Endothelial cell of umbilical vein (primary cell): ENCODE data around the gene LCLAT1. TPM values are rescaled to one million over a fixed set of nuclear protein-coding genes. Genes with fewer than 3 reads are reported as not detected.

ENCODE experiments used
- BruUV-seq: library from RNA; stranded (reverse); fragments of 400-500 nt; replicated peaks from 2 replicates; lab custom pipeline; 2021; lab: Mats Ljungman, UMichigan
- CTCF ChIA-PET: fragments of 300-600, 350-600 bp; sonication (Branson Sonifier 250); formaldehyde crosslinking; loops from one replicate; lab custom pipeline; 2021; ENCODE audit warnings: antibody characterized with exemption, inconsistent platforms; lab: Charles Lee
- POLR2A ChIA-PET: fragments of 300-600, 350-600 bp; sonication (Branson Sonifier 250); formaldehyde crosslinking; loops from one replicate; lab custom pipeline; 2021; ENCODE audit warnings: antibody characterized with exemption, inconsistent platforms; lab: Charles Lee
- DNase-seq: peaks from one replicate; pipeline ENCODE4 v3.0.0-alpha.2; 2011; ENCODE audit warnings: low read depth, low spot score
- FAIRE-seq: peaks from 2 replicates; lab custom pipeline; 2011; peaks lifted over from hg19 to GRCh38; lab: Jason Lieb, UNC
- H2AFZ ChIP-seq: 2 replicates; pipeline ENCODE4 v1.6.0; 2012; ENCODE audit warnings: low read depth, low read length, control low read depth, inconsistent platforms
- H3K27ac ChIP-seq: 2 replicates; pipeline ENCODE4 v1.5.1; 2011; ENCODE audit warnings: low read depth, mild to moderate bottlenecking, control low read depth, low read length, moderate library complexity; ENCODE audit not compliant: insufficient read depth
- H3K27me3 ChIP-seq, 2 experiments: 2 replicates each; pipeline versions ENCODE4 v1.6.0 to v1.6.1; 2011; ENCODE audit warnings: low read length in 2 of 2, mixed read lengths in 1 of 2; ENCODE audit not compliant: control insufficient read depth in 2 of 2, insufficient read depth in 2 of 2
- H3K36me3 ChIP-seq, 2 experiments: 2 replicates in 1 of 2; 3 replicates in 1 of 2; pipeline ENCODE4 v1.5.1; 2011; ENCODE audit warnings: low read length in 2 of 2, mild to moderate bottlenecking in 1 of 2, moderate library complexity in 1 of 2; ENCODE audit not compliant: control insufficient read depth in 2 of 2, insufficient read depth in 2 of 2; ENCODE audit errors: extremely low read depth in 1 of 2
- H3K4me1 ChIP-seq: 3 replicates; pipeline ENCODE4 v1.5.1; 2011; ENCODE audit warnings: mild to moderate bottlenecking, low read length; ENCODE audit not compliant: control insufficient read depth, insufficient read depth; ENCODE audit errors: extremely low read depth
- H3K4me2 ChIP-seq: 2 replicates; pipeline ENCODE4 v1.6.1; 2011; ENCODE audit warnings: low read length, control low read depth, mixed read lengths; ENCODE audit not compliant: insufficient read depth
- H3K4me3 ChIP-seq, 3 experiments: fragments of 200-600 bp in 1 of 3; sonication (generic), shearing (Covaris generic) in 1 of 3; replicated peaks in 1 of 3; 2 replicates each; pipeline ENCODE4 v1.5.1; 2011 to 2016; ENCODE audit warnings: control low read depth in 3 of 3, low read length in 3 of 3, mild to moderate bottlenecking in 2 of 3, inconsistent platforms in 1 of 3, low read depth in 1 of 3, moderate library complexity in 1 of 3; ENCODE audit not compliant: insufficient read depth in 1 of 3
- H3K79me2 ChIP-seq: 2 replicates; pipeline ENCODE4 v1.6.0; 2012; ENCODE audit warnings: low read length, inconsistent platforms; ENCODE audit not compliant: control insufficient read depth, insufficient read depth
- H3K9ac ChIP-seq: replicated peaks from 2 replicates; pipeline ENCODE3; 2011; ENCODE audit warnings: low read length, control low read depth; ENCODE audit not compliant: insufficient read depth; ENCODE audit errors: extremely low read depth
- H3K9me1 ChIP-seq: replicated peaks from 3 replicates; pipeline ENCODE4 v1.6.0; 2011; ENCODE audit warnings: mild to moderate bottlenecking, low read length; ENCODE audit not compliant: control insufficient read depth, insufficient read depth; ENCODE audit errors: extremely low read depth
- H3K9me3 ChIP-seq: replicated peaks from 2 replicates; pipeline ENCODE4 v1.5.1; 2012; ENCODE audit warnings: low read length, inconsistent platforms; ENCODE audit not compliant: control insufficient read depth, insufficient read depth
- H4K20me1 ChIP-seq: replicated peaks from 2 replicates; pipeline ENCODE3; 2011; ENCODE audit warnings: mild to moderate bottlenecking, low read length; ENCODE audit not compliant: control insufficient read depth, insufficient read depth; ENCODE audit errors: extremely low read depth
- EZH2 ChIP-seq: IDR thresholded peaks from 2 replicates; pipeline ENCODE4 v1.6.1; 2012; ENCODE audit warnings: borderline replicate concordance, low read depth, mild to moderate bottlenecking, moderate library complexity, low read length, inconsistent platforms; ENCODE audit not compliant: severe bottlenecking
- FOS ChIP-seq: IDR thresholded peaks from 2 replicates; pipeline ENCODE4 v1.6.1; 2011; ENCODE audit warnings: mild to moderate bottlenecking, low read length, moderate library complexity, borderline replicate concordance; ENCODE audit not compliant: insufficient read depth
- GATA2 ChIP-seq: IDR thresholded peaks from 2 replicates; pipeline ENCODE4 v1.7.0; 2011; ENCODE audit warnings: low read depth, mild to moderate bottlenecking, moderate library complexity, mixed read lengths, low read length; ENCODE audit not compliant: insufficient read length, insufficient read depth
- JUN ChIP-seq: IDR thresholded peaks from 2 replicates; pipeline ENCODE4 v1.6.1; 2011; ENCODE audit warnings: borderline replicate concordance, low read depth; ENCODE audit not compliant: insufficient read length, insufficient read depth
- MYC ChIP-seq: IDR thresholded peaks from one replicate; pipeline ENCODE4 v1.6.1; 2011; ENCODE audit warnings: mild to moderate bottlenecking, low read depth, low read length
- POLR2A ChIP-seq: IDR thresholded peaks from 2 replicates; pipeline ENCODE4 v1.6.1; 2012; ENCODE audit warnings: low read depth, mild to moderate bottlenecking, control low read depth, low read length
- POLR2AphosphoS5 ChIP-seq: IDR thresholded peaks from 2 replicates; pipeline ENCODE4 v1.6.1; 2012; ENCODE audit warnings: low read depth, mild to moderate bottlenecking, control low read depth, low read length, moderate library complexity; ENCODE audit not compliant: insufficient read depth
- dilution Hi-C: fragments of 300-500 bp; cut with MboI; formaldehyde crosslinking; loops from one replicate; pipeline ENCODE4 v1.15.0; 2019; ENCODE audit warnings: low sequenced_read_pairs; ENCODE audit not compliant: extremely low pct_ligation_motif_present
- intact Hi-C: fragments of 100-400 bp; cut with micrococcal nuclease; formaldehyde crosslinking; loops from one replicate; pipeline ENCODE4 v1.10.0; 2022
- polyA plus RNA-seq, 4 experiments: library from polyadenylated mRNA; depleted of rRNA in 3 of 4; stranded (reverse) in 3 of 4; unstranded in 1 of 4; fragments of >200 nt; gene quantifications; 2 replicates each; pipeline versions ENCODE4 v1.2.1 to v1.2.3, GENCODE V29; 2011 to 2012; ENCODE audit warnings: missing spikeins in 1 of 4
- total RNA-seq: library from RNA; stranded (reverse); gene quantifications from 2 replicates; pipeline ENCODE4 v1.2.3, GENCODE V29; 2021
- TF ChIP-seq, protein P1 (sequence below), 2 donors: IDR thresholded peaks; 1 replicate in 1 of 2; 2 replicates in 1 of 2; pipeline ENCODE4 v1.5.1; 2011; ENCODE audit warnings: low read length in 2 of 2, mild to moderate bottlenecking in 2 of 2, moderate library complexity in 2 of 2, control low read depth in 1 of 2, inconsistent platforms in 1 of 2, low read depth in 1 of 2; ENCODE audit not compliant: insufficient read depth in 1 of 2; ENCODE audit errors: extremely low read depth in 1 of 2
- TF ChIP-seq, protein P2 (sequence below): IDR thresholded peaks from 2 replicates; pipeline ENCODE4 v1.6.1; 2011; ENCODE audit not compliant: insufficient read depth, insufficient read length

LCLAT1 gene
- total and polyA plus RNA-seq, 2 donors (not counting 3 experiments of a cell fraction or from before 2014, with no cell fraction given), result 6.1 to 20.8 TPM

DNA sequence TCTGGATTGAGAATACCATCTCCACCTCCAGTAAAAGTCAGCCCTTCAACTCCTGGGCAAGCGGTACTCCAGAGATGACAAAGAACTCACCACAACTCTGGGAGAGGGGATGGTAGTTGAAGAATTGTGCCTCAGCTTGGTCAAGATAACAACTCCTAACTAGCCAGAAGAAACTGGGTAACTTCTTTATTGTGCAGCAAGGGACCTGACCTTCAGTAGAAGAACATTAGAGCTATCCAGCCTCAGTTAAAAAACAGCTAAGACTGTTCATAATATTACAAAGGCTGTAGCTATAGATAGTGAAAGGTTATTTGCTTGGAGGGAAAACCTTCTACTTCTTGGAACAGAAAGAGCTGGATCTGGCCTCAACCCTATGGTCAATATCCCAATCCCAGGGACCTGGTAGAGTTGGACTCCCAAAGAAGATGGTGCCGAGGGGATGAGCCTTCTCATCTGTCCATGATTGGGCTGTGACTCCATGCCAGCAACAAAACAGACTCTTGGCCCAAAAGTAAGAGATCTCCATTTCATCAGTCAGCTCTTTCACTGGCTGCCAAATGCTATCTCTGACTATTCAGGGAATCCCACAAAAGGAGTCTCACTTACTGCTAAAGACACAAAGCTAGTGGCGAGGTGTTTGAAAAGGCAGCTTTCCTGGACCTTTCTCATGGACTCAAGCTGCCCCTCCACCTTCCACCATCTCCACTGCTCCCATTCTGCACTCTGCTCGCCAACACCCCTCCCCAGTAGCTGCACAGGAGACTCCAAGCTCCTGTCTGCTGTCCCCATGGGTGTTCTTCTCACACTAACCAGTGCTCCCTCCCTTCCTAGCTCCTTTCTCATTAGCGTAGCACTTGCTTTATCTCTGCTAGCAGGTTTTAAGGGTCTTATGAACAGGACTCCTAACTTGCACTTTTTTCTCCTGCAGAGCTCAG, 214.4 kb downstream of the LCLAT1 start:
- no peaks in the 10 kb centered on the region for H4K20me1 ChIP-seq
- no peaks in the 10 kb centered on the region for H3K36me3 ChIP-seq
- dilution Hi-C loops, result no loop called here
- H3K79me2 ChIP-seq, result no peaks in the 10 kb centered on the region
- BruUV-seq, result no TSS peak
- H3K9me1 ChIP-seq, result no peaks in the 10 kb centered on the region
- CTCF ChIA-PET, result interaction anchor here (1.2 to 2.2 kb wide), 4 partner anchors 8 to 400 kb away, joined by 3 to 7 read pairs (median 3); no protein-coding TSS in a partner anchor
- H3K27ac ChIP-seq, result no peak overlapping the region
- TF ChIP-seq POLR2A, result no peak
- POLR2A ChIA-PET, result no interaction called here
- intact Hi-C loops, result no loop called here
- H3K4me2 ChIP-seq, result no peak overlapping the region
- no peaks in the 10 kb centered on the region for H3K27me3 ChIP-seq
- no peak for FAIRE-seq
- DNase-seq, result no peak
- H3K4me1 ChIP-seq, result no peaks in the 10 kb centered on the region
- no peak overlapping the region for H3K9ac ChIP-seq
- H3K9me3 ChIP-seq, result no peaks in the 10 kb centered on the region
- no peak overlapping the region for H2AFZ ChIP-seq
- no peak overlapping the region for H3K4me3 ChIP-seq

DNA sequence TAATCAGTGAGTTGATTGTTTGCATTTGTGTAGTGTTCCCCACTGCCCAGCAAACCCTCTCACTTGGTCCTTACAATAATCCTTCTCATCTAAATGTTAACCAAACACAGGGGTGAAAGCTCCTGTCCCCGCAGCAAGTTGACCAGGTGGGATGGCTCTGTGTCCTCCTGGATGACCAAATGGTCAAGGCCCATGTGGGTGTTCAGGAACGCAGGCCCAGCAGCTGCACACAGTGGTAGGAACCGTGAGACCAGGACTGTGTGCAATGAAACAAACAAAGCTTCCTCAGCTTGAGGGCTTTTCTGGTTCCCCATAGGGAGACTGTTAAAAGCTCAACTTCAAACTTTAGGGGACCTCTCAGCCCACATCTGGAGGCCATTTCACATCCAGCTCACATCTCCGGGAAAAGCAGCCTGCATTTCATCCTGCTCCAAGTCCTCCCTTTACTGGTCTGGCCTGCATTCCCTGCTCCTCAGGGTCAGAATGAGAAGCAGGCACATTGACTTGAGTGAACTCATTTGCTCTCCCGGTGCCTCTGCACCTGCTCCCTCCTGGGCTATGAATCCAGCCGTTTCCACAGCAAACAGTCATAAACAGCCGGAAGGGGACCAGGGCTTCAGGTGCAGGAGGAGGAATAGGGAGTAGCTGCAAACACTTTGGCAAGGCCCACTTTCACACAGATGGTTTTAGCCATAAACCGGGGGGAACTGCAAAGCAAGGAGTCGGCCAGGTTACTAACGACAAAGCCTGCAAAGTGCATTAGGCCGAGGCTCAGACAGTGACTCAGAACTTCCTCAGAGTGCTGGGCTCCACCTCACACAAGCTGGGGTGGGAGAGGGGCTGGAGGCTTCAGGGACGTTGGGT, 215.5 kb downstream of the LCLAT1 start:
- TF ChIP-seq POLR2AphosphoS5, result no peak
- TF ChIP-seq, protein P1, sequence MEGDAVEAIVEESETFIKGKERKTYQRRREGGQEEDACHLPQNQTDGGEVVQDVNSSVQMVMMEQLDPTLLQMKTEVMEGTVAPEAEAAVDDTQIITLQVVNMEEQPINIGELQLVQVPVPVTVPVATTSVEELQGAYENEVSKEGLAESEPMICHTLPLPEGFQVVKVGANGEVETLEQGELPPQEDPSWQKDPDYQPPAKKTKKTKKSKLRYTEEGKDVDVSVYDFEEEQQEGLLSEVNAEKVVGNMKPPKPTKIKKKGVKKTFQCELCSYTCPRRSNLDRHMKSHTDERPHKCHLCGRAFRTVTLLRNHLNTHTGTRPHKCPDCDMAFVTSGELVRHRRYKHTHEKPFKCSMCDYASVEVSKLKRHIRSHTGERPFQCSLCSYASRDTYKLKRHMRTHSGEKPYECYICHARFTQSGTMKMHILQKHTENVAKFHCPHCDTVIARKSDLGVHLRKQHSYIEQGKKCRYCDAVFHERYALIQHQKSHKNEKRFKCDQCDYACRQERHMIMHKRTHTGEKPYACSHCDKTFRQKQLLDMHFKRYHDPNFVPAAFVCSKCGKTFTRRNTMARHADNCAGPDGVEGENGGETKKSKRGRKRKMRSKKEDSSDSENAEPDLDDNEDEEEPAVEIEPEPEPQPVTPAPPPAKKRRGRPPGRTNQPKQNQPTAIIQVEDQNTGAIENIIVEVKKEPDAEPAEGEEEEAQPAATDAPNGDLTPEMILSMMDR (IDR thresholded peaks at IDR 0.05; ENCODE audit: extremely low read depth in 1 of 2, insufficient read depth in 1 of 2, low read depth in 1 of 2, low read length in 2 of 2), result no peak
- TF ChIP-seq POLR2A, result no peak
- TF ChIP-seq, protein P2, sequence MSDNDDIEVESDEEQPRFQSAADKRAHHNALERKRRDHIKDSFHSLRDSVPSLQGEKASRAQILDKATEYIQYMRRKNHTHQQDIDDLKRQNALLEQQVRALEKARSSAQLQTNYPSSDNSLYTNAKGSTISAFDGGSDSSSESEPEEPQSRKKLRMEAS, result no peak
- TF ChIP-seq GATA2, result no peak
- no peak for TF ChIP-seq FOS
- TF ChIP-seq EZH2, result no peak
- TF ChIP-seq JUN, result no peak
- no peak for TF ChIP-seq MYC
- no peak for DNase-seq
- no peaks in the 10 kb centered on the region for H4K20me1 ChIP-seq
- BruUV-seq, result no TSS peak
- dilution Hi-C loops (no loop called here), intact Hi-C loops (no loop called here)
- POLR2A ChIA-PET, result no interaction called here
- no peaks in the 10 kb centered on the region for H3K36me3 ChIP-seq
- H3K9ac ChIP-seq, result no peak overlapping the region
- H3K9me3 ChIP-seq, result no peaks in the 10 kb centered on the region
- CTCF ChIA-PET, result interaction anchor here (0.6 to 2.2 kb wide), 4 partner anchors 9 to 401 kb away, joined by 3 to 7 read pairs (median 4); no protein-coding TSS in a partner anchor
- H3K27ac ChIP-seq, result no peak overlapping the region
- no peak overlapping the region for H2AFZ ChIP-seq
- H3K4me2 ChIP-seq, result no peak overlapping the region
- H3K27me3 ChIP-seq, result no peaks in the 10 kb centered on the region
- H3K79me2 ChIP-seq, result no peaks in the 10 kb centered on the region
- no peaks in the 10 kb centered on the region for H3K9me1 ChIP-seq
- no peak for FAIRE-seq
- H3K4me3 ChIP-seq, result no peak overlapping the region
- H3K4me1 ChIP-seq, result no peaks in the 10 kb centered on the region
